Transverse colon (tissue), 4 donors: ENCODE results near the gene DNAJB8.

Experiments
- CTCF ChIP-seq, 5 experiments: fragments of 200-600 bp in 3 of 5; fragments of 450-650 bp in 2 of 5; sonication (generic) in 3 of 5; IDR thresholded peaks; 1 replicate in 2 of 5; 2 replicates in 3 of 5; pipeline ENCODE4 v1.5.1; 2016 to 2017; ENCODE audit warnings: antibody characterized with exemption in 5 of 5, inconsistent platforms in 3 of 5, mild to moderate bottlenecking in 2 of 5, moderate library complexity in 1 of 5
- EP300 ChIP-seq: sonication (generic); formaldehyde crosslinking; IDR thresholded peaks from one replicate; pipeline ENCODE4 v1.6.1; 2017; ENCODE audit warnings: antibody characterized with exemption, low read depth
- POLR2A ChIP-seq: fragments of 450-650 bp; IDR thresholded peaks from one replicate; pipeline ENCODE4 v1.6.1; 2016; ENCODE audit warnings: antibody characterized with exemption, mild to moderate bottlenecking, moderate library complexity
- POLR2AphosphoS5 ChIP-seq, 3 donors: sonication (generic); formaldehyde crosslinking; IDR thresholded peaks; one replicate each; pipeline ENCODE4 v1.6.1; 2016; ENCODE audit warnings: antibody characterized with exemption in 3 of 3

GRCh38 chr3:128422762-128423524 is 43.7 kb downstream of the DNAJB8 start:
- no peak for TF ChIP-seq CTCF (IDR thresholded peaks at IDR 0.05)
- TF ChIP-seq POLR2A, result no peak
- no peak for TF ChIP-seq EP300
- TF ChIP-seq POLR2AphosphoS5 (IDR thresholded peaks at IDR 0.05), result no peak
